Endodermal cell (in vitro differentiated cells): ENCODE results near the gene MERTK. TPM values are rescaled to one million over a fixed set of nuclear protein-coding genes. Genes with fewer than 3 reads are reported as not detected.

Source experiments
- DNase-seq: peaks from one replicate; pipeline ENCODE4 v3.0.0-alpha.2; 2017
- H3K27ac ChIP-seq: 2 replicates; pipeline ENCODE4 v1.5.1; 2013; ENCODE audit warnings: mild to moderate bottlenecking, low read depth, low read length, moderate library complexity
- H3K27me3 ChIP-seq: 2 replicates; pipeline ENCODE4 v1.6.1; 2013; ENCODE audit warnings: mild to moderate bottlenecking, low read length, moderate library complexity; ENCODE audit not compliant: insufficient read depth, control insufficient read depth, poor library complexity, severe bottlenecking
- H3K36me3 ChIP-seq: 2 replicates; pipeline ENCODE4 v1.7.0; 2013; ENCODE audit warnings: mild to moderate bottlenecking, low read length, moderate library complexity; ENCODE audit not compliant: control insufficient read depth, insufficient read depth
- H3K4me1 ChIP-seq: one replicate; pipeline ENCODE4 v1.7.0; 2013; ENCODE audit warnings: low read length; ENCODE audit not compliant: control insufficient read depth, insufficient read depth
- H3K4me3 ChIP-seq: 2 replicates; pipeline ENCODE4 v1.5.1; 2013; ENCODE audit warnings: mild to moderate bottlenecking, low read length, moderate library complexity
- H3K9ac ChIP-seq: 2 replicates; pipeline ENCODE4 v1.6.1; 2013; ENCODE audit warnings: mild to moderate bottlenecking, low read length, moderate library complexity; ENCODE audit not compliant: poor library complexity, severe bottlenecking; ENCODE audit errors: extremely low read depth
- H3K9me3 ChIP-seq: 2 replicates; pipeline ENCODE4 v1.6.1; 2013; ENCODE audit warnings: mild to moderate bottlenecking, low read length, moderate library complexity; ENCODE audit not compliant: control insufficient read depth
- H3K27ac Mint-ChIP-seq: 2 replicates; pipeline ENCODE4 v1.8.0; 2020; ENCODE audit warnings: mixed read lengths
- H3K27me3 Mint-ChIP-seq: 2 replicates; pipeline ENCODE4 v1.8.0; 2021; ENCODE audit warnings: mild to moderate bottlenecking, mixed read lengths; ENCODE audit not compliant: insufficient read depth
- H3K36me3 Mint-ChIP-seq: 2 replicates; pipeline ENCODE4 v1.8.0; 2020; ENCODE audit warnings: low read depth, mixed read lengths
- H3K4me1 Mint-ChIP-seq: 2 replicates; pipeline ENCODE4 v1.8.0; 2020; ENCODE audit warnings: mixed read lengths
- H3K4me3 Mint-ChIP-seq: 2 replicates; pipeline ENCODE4 v1.8.0; 2020; ENCODE audit warnings: mild to moderate bottlenecking, moderate library complexity, mixed read lengths
- H3K9me3 Mint-ChIP-seq: 2 replicates; pipeline ENCODE4 v1.8.0; 2020; ENCODE audit warnings: mild to moderate bottlenecking, mixed read lengths
- CTCF ChIP-seq: fragments of 200-600 bp; sonication (generic); conservative IDR thresholded peaks from 2 replicates; pipeline ENCODE4 v1.5.0; 2021; ENCODE audit warnings: antibody characterized with exemption, mild to moderate bottlenecking
- WGBS, 2 experiments: methylation state at CpG; one replicate each; pipeline versions ENCODE4 v1.1.5 to v1.1.7; 2013; ENCODE audit warnings: missing lambda C conversion rate in 2 of 2, mixed read lengths in 1 of 2; ENCODE audit not compliant: insufficient coverage in 1 of 2, insufficient read length in 1 of 2; 5-methylcytosine and 5-hydroxymethylcytosine counted together
- total RNA-seq, 2 donors: library from RNA; stranded (reverse); fragmentation: NEBNext Ultra II Directional in 1 of 2; extraction: Animal tissue kit (Norgen Biotek cat#: 25700) in 1 of 2; gene quantifications; 2 replicates in 1 of 2; 3 replicates in 1 of 2; pipeline ENCODE4 v1.2.1, GENCODE V29; 2021

MERTK gene
- total RNA-seq, 2 donors from 2014 or later, result 22.3 to 36.6 TPM

GRCh38 chr2:111952871-111953452, 54.6 kb downstream of the MERTK start:
- peaks cover 62% of the 10 kb centered on the region for H3K36me3 Mint-ChIP-seq
- no peak overlapping the region for H3K27ac ChIP-seq
- H3K9me3 ChIP-seq, result no peaks in the 10 kb centered on the region
- H3K4me3 ChIP-seq, result no peak overlapping the region
- H3K9me3 Mint-ChIP-seq, result no peaks in the 10 kb centered on the region
- TF ChIP-seq CTCF, result peak; percentile 34
- H3K9ac ChIP-seq, result no peak overlapping the region
- 97 to 100% methylated on average over 5 to 6 of the region's 6 CpGs for WGBS, 2 experiments
- no peak for DNase-seq
- H3K36me3 ChIP-seq, result peaks cover 56% of the 10 kb centered on the region
- no peak overlapping the region for H3K4me3 Mint-ChIP-seq
- H3K4me1 Mint-ChIP-seq, result peaks cover 3% of the 10 kb centered on the region
- H3K27me3 ChIP-seq, result no peaks in the 10 kb centered on the region
- H3K4me1 ChIP-seq, result no peaks in the 10 kb centered on the region
- no peaks in the 10 kb centered on the region for H3K27me3 Mint-ChIP-seq
- H3K27ac Mint-ChIP-seq, result no peak overlapping the region

DNA sequence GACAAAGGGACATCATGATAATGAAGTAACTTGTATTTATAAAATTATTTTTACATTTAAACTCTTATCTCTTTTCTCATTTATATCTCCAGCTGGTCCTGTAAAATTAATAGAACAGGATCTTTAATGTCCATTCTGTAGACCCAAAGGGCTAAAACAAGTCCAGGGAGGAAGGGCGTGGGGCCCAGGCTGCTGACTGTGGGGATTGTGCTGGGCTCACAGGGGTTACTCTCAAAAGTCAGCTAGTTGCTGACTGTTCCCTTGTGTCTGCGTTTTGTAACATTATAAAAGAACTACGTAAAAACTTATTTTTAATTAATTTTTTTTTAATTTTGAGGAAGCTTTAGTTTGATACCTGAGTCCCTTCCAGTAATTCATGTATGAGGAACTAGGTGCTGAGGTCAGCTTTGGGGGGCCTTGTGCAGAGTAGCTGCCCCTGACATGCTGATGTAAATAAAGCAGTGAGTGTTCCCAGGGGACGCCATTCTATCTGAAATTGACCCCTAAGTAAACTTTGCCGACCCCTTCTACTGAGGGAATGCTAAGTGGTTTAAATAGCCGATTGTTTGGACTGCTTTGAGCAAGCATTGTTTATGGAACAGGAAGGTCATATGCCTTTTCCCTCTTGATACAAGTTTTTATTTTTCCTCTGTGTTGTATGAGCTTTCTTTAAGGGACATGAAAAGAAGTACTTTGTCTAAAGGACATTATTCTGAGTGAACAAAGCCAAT, 56.4 kb downstream of the MERTK start:
- Histone ChIP-seq H3K36me3 (peaks cover 45% of the 10 kb centered on the region), H3K9ac (no peak overlapping the region), H3K4me1 (no peaks in the 10 kb centered on the region), H3K27ac (no peak overlapping the region), H3K27me3 (no peaks in the 10 kb centered on the region), H3K9me3 (no peaks in the 10 kb centered on the region), H3K4me3 (no peak overlapping the region)
- Mint-ChIP-seq H3K27ac (no peak overlapping the region), H3K4me1 (peaks cover 3% of the 10 kb centered on the region), H3K9me3 (no peaks in the 10 kb centered on the region), H3K27me3 (no peaks in the 10 kb centered on the region), H3K4me3 (no peak overlapping the region), H3K36me3 (peaks cover 48% of the 10 kb centered on the region)
- DNase-seq, result no peak
- WGBS, 2 experiments, result 74 to 87% methylated on average over 4 to 6 of the region's 6 CpGs
- no peak for TF ChIP-seq CTCF

GRCh38 chr2:111957872-111958354, 59.5 kb downstream of the MERTK start:
- Mint-ChIP-seq H3K4me1 (peaks cover 9% of the 10 kb centered on the region), H3K4me3 (no peak overlapping the region), H3K27ac (no peak overlapping the region), H3K36me3 (peaks cover 51% of the 10 kb centered on the region), H3K9me3 (no peaks in the 10 kb centered on the region), H3K27me3 (no peaks in the 10 kb centered on the region)
- Histone ChIP-seq H3K4me3 (no peak overlapping the region), H3K27ac (no peak overlapping the region), H3K4me1 (no peaks in the 10 kb centered on the region), H3K36me3 (peaks cover 48% of the 10 kb centered on the region), H3K9me3 (no peaks in the 10 kb centered on the region), H3K9ac (no peak overlapping the region), H3K27me3 (no peaks in the 10 kb centered on the region)
- no peak for DNase-seq
- WGBS, 2 experiments, result 89 to 94% methylated on average over 3 to 6 of the region's 6 CpGs
- TF ChIP-seq CTCF, result no peak
